GM18907 (cell line): Measurements from ENCODE around the gene RAD51B.

Experiments used
- ATAC-seq: cut with Tn5 transposase; IDR thresholded peaks from one replicate; pipeline ENCODE4 v1.9.1; 2021; ENCODE audit warnings: mild to moderate bottlenecking, moderate library complexity; ENCODE audit not compliant: unreplicated experiment

Gene RAD51B

GRCh38 chr14:68262567-68262966, 443.0 kb downstream of the RAD51B start:
- ATAC-seq: no peak

DNA sequence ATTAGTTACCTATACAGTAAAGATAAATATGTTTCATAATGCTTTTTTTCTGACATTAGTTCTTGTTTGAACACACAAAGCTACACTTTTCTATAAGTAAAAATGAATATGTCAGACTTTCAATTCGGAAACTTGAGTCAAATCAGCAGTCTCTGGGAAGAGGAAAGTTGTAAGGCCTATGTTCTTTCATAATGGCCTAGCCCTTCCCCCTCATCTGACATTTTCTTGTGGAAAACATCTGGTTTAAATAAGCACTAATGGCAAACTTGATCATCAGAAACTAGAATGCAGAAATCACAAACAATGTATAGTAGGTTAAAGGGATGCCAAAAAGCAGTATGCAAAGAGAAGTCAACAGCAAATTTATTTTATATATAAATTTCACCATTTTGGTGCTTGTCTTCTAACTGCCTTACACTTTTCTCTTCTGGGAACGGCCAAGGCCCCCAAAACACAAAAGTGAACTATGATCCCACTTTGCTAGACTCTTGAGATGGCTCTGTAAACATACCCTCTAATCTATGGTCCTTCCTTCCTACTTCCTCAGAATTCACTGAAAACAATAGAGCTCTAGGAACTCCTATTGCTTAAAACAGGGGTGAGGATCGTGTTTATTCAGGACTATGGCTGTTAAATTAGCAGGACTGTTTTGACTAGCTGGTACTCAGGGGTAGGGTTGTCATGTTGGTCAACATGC, 444.1 kb downstream of the RAD51B start:
- no peak for ATAC-seq

GRCh38 chr14:68264260-68264569, 444.6 kb downstream of the RAD51B start:
- ATAC-seq: no peak

DNA sequence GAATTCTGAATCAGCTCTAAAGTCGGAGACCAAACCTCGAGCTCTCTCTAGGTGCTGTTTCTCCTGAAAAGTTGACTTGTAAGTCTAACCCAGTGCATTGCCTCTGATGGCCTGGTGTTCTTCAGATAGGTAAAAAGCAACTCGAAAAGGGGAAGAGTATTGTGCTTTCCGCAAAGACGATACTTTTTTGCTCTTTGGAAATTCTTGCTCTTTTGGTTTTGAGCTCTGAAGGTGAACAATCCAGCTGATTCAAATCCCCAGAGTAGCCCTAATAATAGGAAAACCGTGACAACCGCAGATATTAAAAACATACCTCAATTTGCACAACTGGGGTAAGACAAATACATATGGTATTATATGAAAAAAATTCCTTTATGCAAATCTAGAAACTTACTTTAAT, 447.4 kb downstream of the RAD51B start:
- ATAC-seq: no peak

DNA sequence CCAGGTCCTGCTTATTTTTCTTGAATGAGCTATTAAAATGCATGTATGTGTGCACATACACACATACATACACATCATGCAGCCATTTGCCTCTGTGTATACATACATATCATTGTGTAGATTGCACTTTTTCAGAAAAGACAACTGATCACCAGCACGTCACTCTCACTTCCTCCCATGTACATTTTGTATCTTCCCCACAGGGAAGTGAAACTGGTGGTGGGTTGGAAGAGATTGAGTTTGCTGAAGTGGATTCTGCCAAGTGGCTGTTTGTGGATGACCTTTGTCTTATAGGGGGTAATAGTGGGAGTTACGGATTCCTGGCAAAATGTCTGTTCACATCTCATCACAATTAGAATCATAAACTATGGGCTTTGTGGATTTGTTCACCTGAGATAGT, 448.6 kb downstream of the RAD51B start:
- ATAC-seq: peak; percentile 62

GRCh38 chr14:68268719-68269118, 449.1 kb downstream of the RAD51B start:
- peak; percentile 10 for ATAC-seq

DNA sequence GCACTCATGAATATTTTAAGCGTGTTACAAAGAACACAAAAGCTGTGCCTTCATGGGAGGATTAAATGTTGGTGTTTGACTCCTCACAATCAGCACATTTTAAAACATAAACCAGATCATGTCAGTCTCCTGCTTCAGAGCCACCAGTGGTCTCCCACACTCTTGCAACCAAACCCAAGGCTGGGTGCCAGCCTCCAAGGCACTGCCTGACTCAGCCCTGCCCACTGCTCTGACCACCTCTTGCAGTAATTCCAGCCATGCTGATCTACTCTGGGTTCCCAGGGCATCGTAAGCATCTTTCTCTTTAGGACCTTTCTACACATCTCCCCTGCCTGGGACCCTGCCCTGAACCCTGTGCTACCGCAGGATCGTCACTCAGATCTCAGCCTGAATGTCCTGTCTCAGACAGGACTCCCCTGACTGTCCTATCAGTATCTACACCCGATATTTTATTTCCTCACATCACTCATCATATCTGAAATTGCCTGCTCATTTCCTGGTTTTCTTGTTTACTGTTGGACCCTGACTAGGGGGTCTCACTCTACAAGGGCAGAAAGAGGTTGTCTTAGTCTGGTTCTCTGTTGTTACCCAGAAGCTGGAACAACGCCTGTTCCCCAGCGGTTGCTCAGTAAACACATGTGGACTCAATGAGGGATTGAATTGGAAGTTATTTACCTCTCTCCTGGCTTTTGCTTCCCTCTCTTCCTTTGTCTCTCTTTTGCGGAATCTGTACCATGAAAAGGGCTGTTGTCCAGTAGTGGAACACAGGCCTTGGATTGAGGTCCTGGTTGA, 449.8 kb downstream of the RAD51B start:
- ATAC-seq: no peak

- no peak for ATAC-seq
These were observed 450.8 kb downstream of the RAD51B start for GRCh38 chr14:68270342-68270741.

DNA sequence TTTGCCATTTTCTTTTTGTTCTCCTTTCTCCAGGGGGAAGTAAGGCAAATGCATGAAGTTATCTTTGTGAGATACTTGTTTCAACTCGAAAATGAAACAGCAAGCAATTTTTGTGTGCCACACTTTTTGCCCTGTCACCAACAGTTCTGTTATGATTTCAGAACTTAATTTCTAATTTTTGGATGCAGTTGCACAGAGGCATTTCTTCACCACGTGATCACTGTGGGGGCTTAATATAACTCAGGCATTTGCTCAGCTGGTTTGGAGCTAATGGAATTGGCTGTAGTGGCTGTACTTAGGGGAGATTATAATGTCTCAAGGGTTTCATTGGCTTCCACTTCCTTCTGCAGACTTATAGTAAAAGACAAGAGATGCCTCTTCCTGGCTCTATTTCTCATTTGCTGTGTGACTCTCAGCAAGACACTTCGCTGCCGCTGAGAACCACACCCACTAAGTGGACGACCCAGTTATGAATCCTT, 452.4 kb downstream of the RAD51B start:
- no peak for ATAC-seq

DNA sequence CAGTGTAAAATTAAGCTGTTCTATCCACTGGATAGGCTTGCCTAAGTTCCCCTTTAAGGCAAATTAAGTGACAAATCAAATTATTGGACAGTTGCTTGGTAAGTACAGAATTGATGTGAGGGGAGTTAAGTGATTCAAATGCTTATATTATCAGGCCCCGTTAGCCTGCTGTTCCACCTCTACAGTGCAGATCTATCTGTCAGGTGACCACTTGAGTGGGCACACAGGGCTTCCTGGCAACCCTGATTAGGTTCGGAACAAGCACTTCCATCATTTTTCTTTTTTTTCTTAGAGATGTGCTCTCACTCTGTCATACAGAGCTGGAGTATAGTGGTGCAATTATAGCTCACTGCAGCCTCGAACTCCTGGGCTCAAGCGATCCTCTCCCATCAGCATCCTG, 453.8 kb downstream of the RAD51B start:
- ATAC-seq: no peak

DNA sequence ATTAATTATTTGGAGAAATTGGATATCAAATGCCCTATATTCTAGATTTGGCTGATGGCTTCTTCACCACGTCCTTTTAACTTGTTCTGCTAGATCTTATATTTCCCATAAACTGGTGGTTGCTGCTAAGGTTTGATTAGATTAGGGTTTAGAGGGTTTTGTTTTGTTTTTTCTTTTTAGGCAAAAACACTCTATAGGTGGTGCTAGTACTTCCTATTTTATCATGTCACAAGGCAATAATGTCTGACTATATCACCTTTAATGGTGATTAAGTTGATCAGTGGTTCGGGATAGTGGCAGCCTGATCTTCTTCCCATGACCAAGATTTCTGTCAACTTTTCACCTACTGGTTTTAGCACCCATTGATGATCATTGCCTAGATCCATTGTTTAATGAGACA, 455.1 kb downstream of the RAD51B start:
- ATAC-seq: no peak

DNA sequence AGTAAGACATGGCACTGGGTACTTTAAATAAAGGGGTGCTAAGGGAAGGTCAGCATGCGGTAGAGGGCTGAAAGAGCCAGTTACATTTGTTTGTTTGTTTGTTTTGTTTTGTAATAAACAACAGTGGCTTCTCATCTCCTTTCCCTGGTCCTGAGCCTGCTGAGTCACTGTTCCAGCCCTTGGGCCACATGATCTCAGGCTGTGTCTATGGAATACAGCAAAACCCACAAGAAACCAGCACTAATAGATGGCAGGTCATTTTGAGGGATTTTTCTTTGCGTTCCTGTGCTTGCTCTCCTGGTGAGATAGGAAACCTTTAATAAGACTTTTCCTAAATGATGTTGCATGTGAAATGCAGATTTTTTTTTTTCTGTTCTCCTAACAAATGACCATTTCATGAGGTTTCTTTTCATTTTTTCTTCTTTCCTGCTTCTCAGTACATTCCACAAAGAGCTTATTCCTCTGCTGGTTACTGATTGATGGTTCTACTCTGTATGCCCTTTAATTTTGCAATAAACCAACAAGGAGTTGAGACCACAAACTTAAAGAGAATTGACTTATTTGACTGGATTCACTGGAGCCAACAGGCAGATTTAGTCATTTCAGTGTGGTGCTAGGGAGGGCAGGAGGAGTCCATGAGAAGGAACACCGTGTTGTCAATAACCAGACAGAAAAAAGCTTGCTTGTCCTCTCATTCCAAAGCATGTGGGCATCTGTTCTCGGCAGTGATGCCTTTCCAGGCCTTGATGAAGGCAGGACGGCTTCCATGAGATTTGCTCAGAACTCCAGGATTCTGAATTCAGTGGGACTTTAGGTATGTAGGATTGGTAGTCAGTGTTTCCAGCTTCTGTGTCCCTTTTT, 459.2 kb downstream of the RAD51B start:
- ATAC-seq: no peak

DNA sequence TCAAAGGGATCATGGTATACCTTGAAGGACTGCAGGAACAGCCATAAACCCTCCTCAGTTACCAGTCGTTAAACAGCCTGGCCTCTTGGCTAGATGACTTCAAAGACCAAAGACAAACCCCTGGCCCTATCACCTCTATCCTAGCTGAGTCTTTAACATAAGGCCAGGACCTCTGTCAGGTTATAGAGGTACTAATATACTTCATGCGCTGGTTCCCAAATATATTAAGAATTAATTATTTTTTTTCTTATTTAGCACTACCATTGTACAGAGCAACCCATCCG, 459.8 kb downstream of the RAD51B start:
- no peak for ATAC-seq

GRCh38 chr14:68279777-68280233, 460.2 kb downstream of the RAD51B start:
- peak; percentile 43 for ATAC-seq

GRCh38 chr14:68281497-68281896, 461.9 kb downstream of the RAD51B start:
- ATAC-seq: no peak

- ATAC-seq: peak; percentile 39
These were observed 463.1 kb downstream of the RAD51B start for GRCh38 chr14:68282479-68283377.

DNA sequence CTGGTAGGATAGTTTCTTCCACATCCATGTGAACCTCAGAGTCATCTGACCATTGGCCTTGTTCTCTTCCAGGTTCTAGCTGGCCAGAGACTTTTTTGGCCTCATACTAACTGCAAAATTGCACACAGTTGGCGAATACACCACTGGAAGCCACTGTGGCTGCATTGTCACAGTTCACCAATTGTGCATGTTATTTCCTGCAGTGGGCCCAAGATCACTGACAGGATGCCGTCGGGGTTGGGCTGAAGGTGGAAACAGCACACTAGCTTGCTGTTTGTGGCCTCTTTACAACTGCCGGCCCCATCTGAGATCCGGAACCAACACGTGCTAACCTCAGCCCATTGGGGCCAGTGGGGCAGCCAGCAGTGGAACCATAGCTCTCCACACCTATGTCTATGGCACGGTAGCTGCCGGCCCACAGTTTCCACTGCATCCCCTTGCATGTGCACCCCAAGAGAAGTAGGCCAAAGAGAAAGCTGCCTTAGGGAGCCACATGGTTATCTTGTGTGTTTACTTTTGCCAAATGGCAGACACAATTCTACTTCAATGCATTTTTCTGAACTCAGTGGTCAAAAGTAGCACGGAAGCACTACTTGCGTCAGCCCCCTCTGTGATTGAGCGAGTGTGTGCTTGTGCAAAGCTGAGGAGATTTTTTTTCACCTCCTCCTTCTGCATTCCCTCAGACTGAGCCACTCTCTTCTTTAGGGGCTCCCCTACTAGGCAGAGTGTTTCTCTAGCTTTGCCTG, 464.0 kb downstream of the RAD51B start:
- peak; percentile 50 for ATAC-seq

GRCh38 chr14:68284333-68284732, 464.8 kb downstream of the RAD51B start:
- no peak for ATAC-seq

DNA sequence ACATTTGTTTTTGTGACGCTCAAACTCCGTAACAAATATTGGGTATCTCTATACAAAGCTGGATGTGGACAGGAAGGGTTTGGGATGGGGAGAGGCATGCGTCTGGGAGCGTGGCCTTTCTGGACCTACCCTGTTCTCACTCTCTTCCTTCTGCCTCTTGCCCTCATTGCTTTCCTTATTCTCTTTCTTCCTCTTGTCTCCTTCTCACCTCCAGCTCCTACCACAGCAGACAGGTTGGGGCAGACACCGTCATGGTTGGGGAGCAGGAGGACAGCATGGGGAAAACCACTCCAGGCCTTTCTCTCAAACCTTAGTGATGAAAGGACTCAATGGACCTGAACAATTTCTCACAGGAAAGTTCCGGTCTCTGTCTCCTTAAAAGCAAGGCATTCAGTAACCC, 465.3 kb downstream of the RAD51B start:
- no peak for ATAC-seq
